ENCODE measurements around the gene ZNF275. TPM values are rescaled to one million over a fixed set of nuclear protein-coding genes. Genes with fewer than 3 reads are reported as not detected.

ZNF275 gene
- total and polyA plus RNA-seq, 2 experiments from 2014 or later, result 3.6 to 13.8 TPM

GRCh38 chrX:153400146-153401132 lies 66.5 kb downstream of the ZNF275 start:
- Histone ChIP-seq H3K27ac (no peak overlapping the region), H3K4me3 (no peak overlapping the region), H3K4me1 (ENCODE audit: low read depth) (no peaks in the 10 kb centered on the region), H3K36me3 (no peaks in the 10 kb centered on the region), H3K9me3 (ENCODE audit: low read depth) (no peaks in the 10 kb centered on the region), H3K27me3 (no peaks in the 10 kb centered on the region)
- peak; percentile 40 to 52 for DNase-seq (ENCODE audit: low read depth in 1 of 2, low spot score in 1 of 2)
- peak; percentile 80 for TF ChIP-seq CTCF (IDR thresholded peaks at IDR 0.05; ENCODE audit: low read depth, low read length)

GRCh38 chrX:153401133-153401764 lies 67.3 kb downstream of the ZNF275 start, which contains the start of gene PNMA6E:
TSS of gene PNMA6E (minus strand) at chrX:153401350. CDS start at chrX:153398849, 2,501 bp downstream.
- no peaks in the 10 kb centered on the region for H3K36me3 ChIP-seq
- no peak within 1 kb of the TSS for H3K27ac ChIP-seq
- no peak for DNase-seq (ENCODE audit: low read depth in 1 of 2, low spot score in 1 of 2)
- no peaks in the 10 kb centered on the region for H3K27me3 ChIP-seq
- H3K4me1 ChIP-seq (ENCODE audit: low read depth), result no peaks in the 10 kb centered on the region
- H3K4me3 ChIP-seq, result no peak within 1 kb of the TSS
- no peaks in the 10 kb centered on the region for H3K9me3 ChIP-seq (ENCODE audit: low read depth)
- no peak for TF ChIP-seq CTCF (IDR thresholded peaks at IDR 0.05; ENCODE audit: low read depth, low read length)

Other genes starting within 250 kb of the ZNF275 start
- gene MAGEA1, start 154.9 kb upstream of the ZNF275 start, total RNA-seq, result not detected in 2 replicates
- gene MAGEA1, start 154.9 kb upstream of the ZNF275 start, polyA plus RNA-seq, result not detected in 2 replicates
- gene PNMA6F, start 12.4 kb upstream of the ZNF275 start, total RNA-seq, result not detected in 2 replicates
- not detected in 2 replicates for gene PNMA6F, start 12.4 kb upstream of the ZNF275 start, polyA plus RNA-seq
- gene PNMA6E, start 67.2 kb downstream of the ZNF275 start, total RNA-seq, result 0.06 TPM in 1 of 2 replicates, not detected in the other
- not detected in 2 replicates for gene PNMA6E, start 67.2 kb downstream of the ZNF275 start, polyA plus RNA-seq
- 0.09 TPM in 1 of 2 replicates, not detected in the other for gene ZFP92, start 77.3 kb downstream of the ZNF275 start, total RNA-seq
- not detected in 2 replicates for gene ZFP92, start 77.3 kb downstream of the ZNF275 start, polyA plus RNA-seq
- gene TREX2, start 111.9 kb downstream of the ZNF275 start, total RNA-seq, result 0.36 TPM in 1 of 2 replicates, not detected in the other
- gene TREX2, start 111.9 kb downstream of the ZNF275 start, polyA plus RNA-seq, result not detected in 2 replicates
- gene HAUS7, start 136.4 kb downstream of the ZNF275 start, total RNA-seq, result 19.1 and 19.8 TPM in 2 replicates
- gene HAUS7, start 136.4 kb downstream of the ZNF275 start, polyA plus RNA-seq, result 12.9 and 22.6 TPM in 2 replicates
- gene BGN, start 160.8 kb downstream of the ZNF275 start, total RNA-seq, result 0.54 and 1.9 TPM in 2 replicates
- 1.0 and 2.2 TPM in 2 replicates for gene BGN, start 160.8 kb downstream of the ZNF275 start, polyA plus RNA-seq
- gene ATP2B3, start 183.5 kb downstream of the ZNF275 start, total RNA-seq, result 0.14 and 0.21 TPM in 2 replicates
- gene ATP2B3, start 183.5 kb downstream of the ZNF275 start, polyA plus RNA-seq, result 0.06 and 0.42 TPM in 2 replicates